HepG2 (cell line): ENCODE results near the gene AMIGO3. TPM values are rescaled to one million over a fixed set of nuclear protein-coding genes. Genes with fewer than 3 reads are reported as not detected.

ENCODE experiments used
- BORCS8-MEF2B ChIP-seq: sonication (generic); formaldehyde crosslinking; IDR thresholded peaks from 2 replicates; pipeline ENCODE4 v1.8.0; 2022; ENCODE audit warnings: mild to moderate bottlenecking, missing genetic modification reagents
- CHD4 ChIP-seq: fragments of 200-600 bp; sonication (generic); IDR thresholded peaks from 2 replicates; pipeline ENCODE4 v1.7.0; 2017; ENCODE audit warnings: mild to moderate bottlenecking, low read length, borderline replicate concordance
- NPAS2 ChIP-seq: sonication (generic); formaldehyde crosslinking; IDR thresholded peaks from 2 replicates; pipeline ENCODE4 v1.8.0; 2022; ENCODE audit warnings: mild to moderate bottlenecking, missing genetic modification reagents, borderline replicate concordance
- RAD21 ChIP-seq: fragments of 450-650 bp; formaldehyde crosslinking; IDR thresholded peaks from 2 replicates; pipeline ENCODE4 v1.5.0; 2020; ENCODE audit warnings: mild to moderate bottlenecking
- RXRB ChIP-seq: IDR thresholded peaks from 2 replicates; pipeline ENCODE4 v1.6.1; 2016; ENCODE audit warnings: borderline replicate concordance, missing genetic modification reagents, missing compliant biosample characterization
- TEAD3 ChIP-seq: optimal IDR thresholded peaks from 2 replicates; pipeline ENCODE3; 2016; ENCODE audit warnings: borderline replicate concordance
- ZNF557 ChIP-seq: sonication (generic); formaldehyde crosslinking; IDR thresholded peaks from 2 replicates; pipeline ENCODE4 v1.4.0; 2020; ENCODE audit warnings: missing genetic modification reagents
- ZNF598 ChIP-seq: sonication (generic); formaldehyde crosslinking; IDR thresholded peaks from 2 replicates; pipeline ENCODE4 v1.5.1; 2020; ENCODE audit warnings: mild to moderate bottlenecking, missing genetic modification reagents, borderline replicate concordance
- ZNF776 ChIP-seq: sonication (generic); formaldehyde crosslinking; IDR thresholded peaks from 2 replicates; pipeline ENCODE4 v1.4.0; 2020; ENCODE audit warnings: mild to moderate bottlenecking, missing genetic modification reagents
- polyA plus RNA-seq, 8 experiments: library from polyadenylated mRNA; depleted of rRNA in 3 of 8; stranded (reverse) in 7 of 8; unstranded in 1 of 8; fragments of >200 nt; fragmentation: Illumina TruSeq in 4 of 8; extraction: Trizol in 4 of 8; gene quantifications; 2 replicates each; pipeline versions ENCODE4 v1.2.1 to v1.2.3, GENCODE V29; 2011 to 2016; ENCODE audit warnings: low read depth in 4 of 8, missing spikeins in 1 of 8, mixed read lengths in 1 of 8; ENCODE audit not compliant: insufficient read depth in 1 of 8
- total RNA-seq, 5 experiments: library from RNA; depleted of rRNA; stranded (reverse); fragments of >200 nt; fragmentation: Illumina TruSeq; extraction: Trizol; gene quantifications; 2 replicates each; pipeline ENCODE4 v1.2.3, GENCODE V29; 2016; ENCODE audit warnings: low read depth in 1 of 5
- TF ChIP-seq, protein P1 (sequence below): sonication (generic); formaldehyde crosslinking; IDR thresholded peaks from 2 replicates; pipeline ENCODE4 v1.5.1; 2020; ENCODE audit warnings: mild to moderate bottlenecking, missing genetic modification reagents, moderate library complexity
- TF ChIP-seq, protein P2 (sequence below): sonication (generic); formaldehyde crosslinking; IDR thresholded peaks from 2 replicates; pipeline ENCODE4 v1.5.0; 2020; ENCODE audit warnings: mild to moderate bottlenecking, missing genetic modification reagents, borderline replicate concordance
- TF ChIP-seq, protein P3 (sequence below): sonication (generic); formaldehyde crosslinking; IDR thresholded peaks from 2 replicates; pipeline ENCODE4 v1.5.1; 2020; ENCODE audit warnings: missing genetic modification reagents, mild to moderate bottlenecking, borderline replicate concordance
- TF ChIP-seq, protein P4 (sequence below): sonication (generic); formaldehyde crosslinking; IDR thresholded peaks from 2 replicates; pipeline ENCODE4 v1.5.1; 2020; ENCODE audit warnings: mild to moderate bottlenecking, missing genetic modification reagents, borderline replicate concordance
- TF ChIP-seq, protein P5 (sequence below): fragments of 450-650 bp; IDR thresholded peaks from 2 replicates; pipeline ENCODE4 v1.6.1; 2017; ENCODE audit warnings: mild to moderate bottlenecking

AMIGO3 gene
- total and polyA plus RNA-seq, 2 of the 13 experiments (the other 11 are each of a cell fraction or from before 2014, with no cell fraction given): 0.35 TPM; not detected in 1

DNA sequence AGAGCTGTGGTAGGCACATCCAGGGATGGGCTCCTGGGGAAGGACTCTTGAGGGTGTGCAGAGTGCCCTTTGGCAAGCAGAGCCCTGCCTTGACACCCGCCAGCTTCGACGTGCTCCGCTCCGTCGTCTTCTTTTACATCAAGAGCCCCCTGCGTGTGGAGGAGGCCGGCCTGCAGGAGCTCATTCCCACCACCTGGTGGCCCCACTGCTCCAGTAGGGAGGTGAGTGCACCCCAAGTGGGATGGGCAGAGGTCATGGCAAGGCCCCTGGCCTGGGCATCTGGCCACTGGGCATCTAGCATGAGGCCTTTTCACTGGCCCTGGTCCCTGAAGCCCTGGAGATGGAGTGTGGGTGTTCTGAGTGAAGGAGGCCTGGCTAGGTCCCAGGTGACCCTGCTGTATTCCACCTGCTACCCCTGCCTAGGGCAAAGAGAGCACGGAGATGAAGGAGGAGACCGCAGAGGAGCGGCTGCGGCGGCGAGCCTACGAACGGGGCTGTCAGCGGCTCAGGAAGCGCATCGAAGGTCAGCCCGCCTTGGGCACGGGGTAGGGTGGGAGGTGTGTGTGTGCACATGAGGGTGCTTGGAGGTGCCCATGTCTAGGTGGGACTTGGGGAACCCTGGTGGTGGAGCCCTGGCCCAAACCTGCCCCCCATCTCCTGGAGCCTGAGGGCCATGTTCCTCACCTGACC, 18.0 kb downstream of the AMIGO3 start (continued):
- TF ChIP-seq, protein P1, sequence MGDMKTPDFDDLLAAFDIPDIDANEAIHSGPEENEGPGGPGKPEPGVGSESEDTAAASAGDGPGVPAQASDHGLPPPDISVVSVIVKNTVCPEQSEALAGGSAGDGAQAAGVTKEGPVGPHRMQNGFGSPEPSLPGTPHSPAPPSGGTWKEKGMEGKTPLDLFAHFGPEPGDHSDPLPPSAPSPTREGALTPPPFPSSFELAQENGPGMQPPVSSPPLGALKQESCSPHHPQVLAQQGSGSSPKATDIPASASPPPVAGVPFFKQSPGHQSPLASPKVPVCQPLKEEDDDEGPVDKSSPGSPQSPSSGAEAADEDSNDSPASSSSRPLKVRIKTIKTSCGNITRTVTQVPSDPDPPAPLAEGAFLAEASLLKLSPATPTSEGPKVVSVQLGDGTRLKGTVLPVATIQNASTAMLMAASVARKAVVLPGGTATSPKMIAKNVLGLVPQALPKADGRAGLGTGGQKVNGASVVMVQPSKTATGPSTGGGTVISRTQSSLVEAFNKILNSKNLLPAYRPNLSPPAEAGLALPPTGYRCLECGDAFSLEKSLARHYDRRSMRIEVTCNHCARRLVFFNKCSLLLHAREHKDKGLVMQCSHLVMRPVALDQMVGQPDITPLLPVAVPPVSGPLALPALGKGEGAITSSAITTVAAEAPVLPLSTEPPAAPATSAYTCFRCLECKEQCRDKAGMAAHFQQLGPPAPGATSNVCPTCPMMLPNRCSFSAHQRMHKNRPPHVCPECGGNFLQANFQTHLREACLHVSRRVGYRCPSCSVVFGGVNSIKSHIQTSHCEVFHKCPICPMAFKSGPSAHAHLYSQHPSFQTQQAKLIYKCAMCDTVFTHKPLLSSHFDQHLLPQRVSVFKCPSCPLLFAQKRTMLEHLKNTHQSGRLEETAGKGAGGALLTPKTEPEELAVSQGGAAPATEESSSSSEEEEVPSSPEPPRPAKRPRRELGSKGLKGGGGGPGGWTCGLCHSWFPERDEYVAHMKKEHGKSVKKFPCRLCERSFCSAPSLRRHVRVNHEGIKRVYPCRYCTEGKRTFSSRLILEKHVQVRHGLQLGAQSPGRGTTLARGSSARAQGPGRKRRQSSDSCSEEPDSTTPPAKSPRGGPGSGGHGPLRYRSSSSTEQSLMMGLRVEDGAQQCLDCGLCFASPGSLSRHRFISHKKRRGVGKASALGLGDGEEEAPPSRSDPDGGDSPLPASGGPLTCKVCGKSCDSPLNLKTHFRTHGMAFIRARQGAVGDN (CRISPR knock-in tag): peak; percentile 33; the same call in 1 of the 2 replicates
- TF ChIP-seq, protein P2, sequence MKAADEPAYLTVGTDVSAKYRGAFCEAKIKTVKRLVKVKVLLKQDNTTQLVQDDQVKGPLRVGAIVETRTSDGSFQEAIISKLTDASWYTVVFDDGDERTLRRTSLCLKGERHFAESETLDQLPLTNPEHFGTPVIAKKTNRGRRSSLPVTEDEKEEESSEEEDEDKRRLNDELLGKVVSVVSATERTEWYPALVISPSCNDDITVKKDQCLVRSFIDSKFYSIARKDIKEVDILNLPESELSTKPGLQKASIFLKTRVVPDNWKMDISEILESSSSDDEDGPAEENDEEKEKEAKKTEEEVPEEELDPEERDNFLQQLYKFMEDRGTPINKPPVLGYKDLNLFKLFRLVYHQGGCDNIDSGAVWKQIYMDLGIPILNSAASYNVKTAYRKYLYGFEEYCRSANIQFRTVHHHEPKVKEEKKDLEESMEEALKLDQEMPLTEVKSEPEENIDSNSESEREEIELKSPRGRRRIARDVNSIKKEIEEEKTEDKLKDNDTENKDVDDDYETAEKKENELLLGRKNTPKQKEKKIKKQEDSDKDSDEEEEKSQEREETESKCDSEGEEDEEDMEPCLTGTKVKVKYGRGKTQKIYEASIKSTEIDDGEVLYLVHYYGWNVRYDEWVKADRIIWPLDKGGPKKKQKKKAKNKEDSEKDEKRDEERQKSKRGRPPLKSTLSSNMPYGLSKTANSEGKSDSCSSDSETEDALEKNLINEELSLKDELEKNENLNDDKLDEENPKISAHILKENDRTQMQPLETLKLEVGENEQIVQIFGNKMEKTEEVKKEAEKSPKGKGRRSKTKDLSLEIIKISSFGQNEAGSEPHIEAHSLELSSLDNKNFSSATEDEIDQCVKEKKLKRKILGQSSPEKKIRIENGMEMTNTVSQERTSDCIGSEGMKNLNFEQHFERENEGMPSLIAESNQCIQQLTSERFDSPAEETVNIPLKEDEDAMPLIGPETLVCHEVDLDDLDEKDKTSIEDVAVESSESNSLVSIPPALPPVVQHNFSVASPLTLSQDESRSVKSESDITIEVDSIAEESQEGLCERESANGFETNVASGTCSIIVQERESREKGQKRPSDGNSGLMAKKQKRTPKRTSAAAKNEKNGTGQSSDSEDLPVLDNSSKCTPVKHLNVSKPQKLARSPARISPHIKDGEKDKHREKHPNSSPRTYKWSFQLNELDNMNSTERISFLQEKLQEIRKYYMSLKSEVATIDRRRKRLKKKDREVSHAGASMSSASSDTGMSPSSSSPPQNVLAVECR (CRISPR knock-in tag): no peak
- TF ChIP-seq RAD21 (CRISPR knock-in tag) (peak; percentile 21; the same call in 1 of the 2 replicates), ZNF776 (CRISPR knock-in tag) (no peak), ZNF598 (CRISPR knock-in tag) (no peak), TEAD3 (CRISPR knock-in tag) (peak; percentile 92), CHD4 (no peak), BORCS8-MEF2B (no peak), ZNF557 (CRISPR knock-in tag) (no peak), NPAS2 (CRISPR knock-in tag) (no peak), RXRB (CRISPR knock-in tag) (no peak)
- TF ChIP-seq, protein P3, sequence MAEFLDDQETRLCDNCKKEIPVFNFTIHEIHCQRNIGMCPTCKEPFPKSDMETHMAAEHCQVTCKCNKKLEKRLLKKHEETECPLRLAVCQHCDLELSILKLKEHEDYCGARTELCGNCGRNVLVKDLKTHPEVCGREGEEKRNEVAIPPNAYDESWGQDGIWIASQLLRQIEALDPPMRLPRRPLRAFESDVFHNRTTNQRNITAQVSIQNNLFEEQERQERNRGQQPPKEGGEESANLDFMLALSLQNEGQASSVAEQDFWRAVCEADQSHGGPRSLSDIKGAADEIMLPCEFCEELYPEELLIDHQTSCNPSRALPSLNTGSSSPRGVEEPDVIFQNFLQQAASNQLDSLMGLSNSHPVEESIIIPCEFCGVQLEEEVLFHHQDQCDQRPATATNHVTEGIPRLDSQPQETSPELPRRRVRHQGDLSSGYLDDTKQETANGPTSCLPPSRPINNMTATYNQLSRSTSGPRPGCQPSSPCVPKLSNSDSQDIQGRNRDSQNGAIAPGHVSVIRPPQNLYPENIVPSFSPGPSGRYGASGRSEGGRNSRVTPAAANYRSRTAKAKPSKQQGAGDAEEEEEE (CRISPR knock-in tag): no peak
- TF ChIP-seq, protein P4, sequence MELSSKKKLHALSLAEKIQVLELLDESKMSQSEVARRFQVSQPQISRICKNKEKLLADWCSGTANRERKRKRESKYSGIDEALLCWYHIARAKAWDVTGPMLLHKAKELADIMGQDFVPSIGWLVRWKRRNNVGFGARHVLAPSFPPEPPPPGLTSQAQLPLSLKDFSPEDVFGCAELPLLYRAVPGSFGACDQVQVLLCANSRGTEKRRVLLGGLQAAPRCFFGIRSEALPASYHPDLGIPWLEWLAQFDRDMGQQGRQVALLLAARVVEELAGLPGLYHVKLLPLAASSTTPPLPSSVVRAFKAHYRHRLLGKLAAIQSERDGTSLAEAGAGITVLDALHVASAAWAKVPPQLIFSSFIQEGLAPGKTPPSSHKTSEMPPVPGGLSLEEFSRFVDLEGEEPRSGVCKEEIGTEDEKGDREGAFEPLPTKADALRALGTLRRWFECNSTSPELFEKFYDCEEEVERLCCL: no peak
- TF ChIP-seq, protein P5, sequence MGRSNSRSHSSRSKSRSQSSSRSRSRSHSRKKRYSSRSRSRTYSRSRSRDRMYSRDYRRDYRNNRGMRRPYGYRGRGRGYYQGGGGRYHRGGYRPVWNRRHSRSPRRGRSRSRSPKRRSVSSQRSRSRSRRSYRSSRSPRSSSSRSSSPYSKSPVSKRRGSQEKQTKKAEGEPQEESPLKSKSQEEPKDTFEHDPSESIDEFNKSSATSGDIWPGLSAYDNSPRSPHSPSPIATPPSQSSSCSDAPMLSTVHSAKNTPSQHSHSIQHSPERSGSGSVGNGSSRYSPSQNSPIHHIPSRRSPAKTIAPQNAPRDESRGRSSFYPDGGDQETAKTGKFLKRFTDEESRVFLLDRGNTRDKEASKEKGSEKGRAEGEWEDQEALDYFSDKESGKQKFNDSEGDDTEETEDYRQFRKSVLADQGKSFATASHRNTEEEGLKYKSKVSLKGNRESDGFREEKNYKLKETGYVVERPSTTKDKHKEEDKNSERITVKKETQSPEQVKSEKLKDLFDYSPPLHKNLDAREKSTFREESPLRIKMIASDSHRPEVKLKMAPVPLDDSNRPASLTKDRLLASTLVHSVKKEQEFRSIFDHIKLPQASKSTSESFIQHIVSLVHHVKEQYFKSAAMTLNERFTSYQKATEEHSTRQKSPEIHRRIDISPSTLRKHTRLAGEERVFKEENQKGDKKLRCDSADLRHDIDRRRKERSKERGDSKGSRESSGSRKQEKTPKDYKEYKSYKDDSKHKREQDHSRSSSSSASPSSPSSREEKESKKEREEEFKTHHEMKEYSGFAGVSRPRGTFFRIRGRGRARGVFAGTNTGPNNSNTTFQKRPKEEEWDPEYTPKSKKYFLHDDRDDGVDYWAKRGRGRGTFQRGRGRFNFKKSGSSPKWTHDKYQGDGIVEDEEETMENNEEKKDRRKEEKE: no peak
